Gastroesophageal sphincter (tissue), 4 donors: ENCODE measurements around the gene KRTAP19-1. TPM values are rescaled to one million over a fixed set of nuclear protein-coding genes. Genes with fewer than 3 reads are reported as not detected.

Source experiments
- ATAC-seq: fragments of 150-250 bp; one replicate; pipeline ENCODE4 v1.9.1; 2016; ENCODE audit warnings: mild to moderate bottlenecking, moderate library complexity
- H3K27ac ChIP-seq, 4 donors: fragments of 200-600 bp; sonication (generic) in 3 of 4; 1 replicate in 3 of 4; 2 replicates in 1 of 4; pipeline ENCODE4 v1.5.1; 2016 to 2019
- H3K27me3 ChIP-seq: fragments of 200-600 bp; sonication (generic); one replicate; pipeline ENCODE4 v1.5.1; 2019
- H3K36me3 ChIP-seq, 2 donors: fragments of 200-600 bp; sonication (generic); one replicate each; pipeline ENCODE4 v1.5.1; 2019; ENCODE audit warnings: control low read depth in 1 of 2
- H3K4me1 ChIP-seq, 3 donors: fragments of 200-600 bp; sonication (generic); 1 replicate in 2 of 3; 2 replicates in 1 of 3; pipeline ENCODE4 v1.5.1; 2016 to 2019; ENCODE audit warnings: control low read depth in 2 of 3
- H3K4me3 ChIP-seq, 2 donors: fragments of 200-600 bp; sonication (generic); one replicate each; pipeline ENCODE4 v1.5.1; 2019; ENCODE audit warnings: mild to moderate bottlenecking in 1 of 2, moderate library complexity in 1 of 2
- H3K9me3 ChIP-seq, 3 donors: fragments of 200-600 bp; sonication (generic); one replicate each; pipeline ENCODE4 v1.5.1; 2017 to 2019; ENCODE audit warnings: control low read depth in 2 of 3
- CTCF ChIP-seq, 4 experiments: fragments of 200-600 bp in 2 of 4; fragments of 450-650 bp in 2 of 4; sonication (generic) in 1 of 4; IDR thresholded peaks; one replicate each; pipeline ENCODE4 v1.5.1; 2017 to 2019; ENCODE audit warnings: antibody characterized with exemption in 4 of 4, mild to moderate bottlenecking in 2 of 4, moderate library complexity in 2 of 4
- EP300 ChIP-seq: sonication (generic); formaldehyde crosslinking; IDR thresholded peaks from one replicate; pipeline ENCODE4 v1.6.1; 2017; ENCODE audit warnings: antibody characterized with exemption, mild to moderate bottlenecking
- POLR2A ChIP-seq, 2 donors: fragments of 450-650 bp; IDR thresholded peaks; one replicate each; pipeline ENCODE4 v1.6.1; 2017; ENCODE audit warnings: antibody characterized with exemption in 2 of 2, mild to moderate bottlenecking in 2 of 2, moderate library complexity in 1 of 2
- POLR2AphosphoS5 ChIP-seq: sonication (generic); formaldehyde crosslinking; IDR thresholded peaks from one replicate; pipeline ENCODE4 v1.6.1; 2017; ENCODE audit warnings: antibody characterized with exemption
- whole genome bisulfite sequencing, 2 donors: methylation state at CpG; one replicate each; pipeline ENCODE4 v1.1.5; 2018; ENCODE audit warnings: low coverage in 1 of 2; 5-methylcytosine and 5-hydroxymethylcytosine counted together
- total RNA-seq, 4 donors: library from RNA; depleted of rRNA; stranded (reverse); fragments of >200 nt; gene quantifications; one replicate each; pipeline ENCODE4 v1.1.0, GENCODE V29; 2016

KRTAP19-1 gene
- total RNA-seq, 4 donors from 2014 or later = not detected

- Histone ChIP-seq H3K27ac (no peak overlapping the region), H3K9me3 (no peaks in the 10 kb centered on the region), H3K27me3 (no peaks in the 10 kb centered on the region), H3K4me1 (no peaks in the 10 kb centered on the region), H3K36me3 (no peaks in the 10 kb centered on the region), H3K4me3 (no peak overlapping the region)
- ATAC-seq = no peak
- TF ChIP-seq POLR2AphosphoS5 = no peak
- no peak for TF ChIP-seq EP300
- no peak for TF ChIP-seq POLR2A (IDR thresholded peaks at IDR 0.05)
- no peak for TF ChIP-seq CTCF (IDR thresholded peaks at IDR 0.05)
- WGBS, 2 donors = 11 to 80% methylated on average over 1 to 3 of the region's 3 CpGs
These were observed 2.2 kb downstream of the KRTAP19-1 start for GRCh38 chr21:30478004-30478403.

- ATAC-seq = no peak
- Histone ChIP-seq H3K9me3 (no peaks in the 10 kb centered on the region), H3K27ac (no peak overlapping the region), H3K4me3 (no peak overlapping the region), H3K27me3 (no peaks in the 10 kb centered on the region), H3K36me3 (no peaks in the 10 kb centered on the region), H3K4me1 (no peaks in the 10 kb centered on the region)
- 31 to 43% methylated on average over 4 to 5 of the region's 6 CpGs for WGBS, 2 donors
- TF ChIP-seq POLR2AphosphoS5 (no peak), POLR2A (IDR thresholded peaks at IDR 0.05) (no peak), CTCF (IDR thresholded peaks at IDR 0.05) (no peak), EP300 (no peak)
These were observed 11.1 kb downstream of the KRTAP19-1 start for GRCh38 chr21:30468900-30469714.

GRCh38 chr21:30463713-30464112 lies 16.5 kb downstream of the KRTAP19-1 start:
- Histone ChIP-seq H3K4me1 (no peaks in the 10 kb centered on the region), H3K4me3 (no peak overlapping the region), H3K9me3 (no peaks in the 10 kb centered on the region), H3K27ac (no peak overlapping the region), H3K27me3 (no peaks in the 10 kb centered on the region), H3K36me3 (no peaks in the 10 kb centered on the region)
- 28 to 78% methylated on average over 3 of the region's 3 CpGs for WGBS, 2 donors
- no peak for ATAC-seq
- TF ChIP-seq POLR2AphosphoS5 (no peak), POLR2A (IDR thresholded peaks at IDR 0.05) (no peak), EP300 (no peak), CTCF (IDR thresholded peaks at IDR 0.05) (no peak)

GRCh38 chr21:30448514-30448913 lies 31.7 kb downstream of the KRTAP19-1 start:
- H3K27ac ChIP-seq = no peak overlapping the region
- H3K4me3 ChIP-seq = no peak overlapping the region
- 79 to 90% methylated on average over 3 of the region's 3 CpGs for WGBS, 2 donors
- no peaks in the 10 kb centered on the region for H3K27me3 ChIP-seq
- ATAC-seq = no peak
- TF ChIP-seq EP300 = no peak
- no peak for TF ChIP-seq POLR2AphosphoS5
- no peak for TF ChIP-seq POLR2A (IDR thresholded peaks at IDR 0.05)
- TF ChIP-seq CTCF (IDR thresholded peaks at IDR 0.05) = no peak
- no peaks in the 10 kb centered on the region for H3K4me1 ChIP-seq
- no peaks in the 10 kb centered on the region for H3K36me3 ChIP-seq
- no peaks in the 10 kb centered on the region for H3K9me3 ChIP-seq

- no peak overlapping the region for H3K27ac ChIP-seq
- no peaks in the 10 kb centered on the region for H3K36me3 ChIP-seq
- no peaks in the 10 kb centered on the region for H3K4me1 ChIP-seq
- 38 to 45% methylated on average over 4 of the region's 4 CpGs for WGBS, 2 donors
- no peak overlapping the region for H3K4me3 ChIP-seq
- H3K9me3 ChIP-seq = no peaks in the 10 kb centered on the region
- no peak for TF ChIP-seq EP300
- TF ChIP-seq POLR2A (IDR thresholded peaks at IDR 0.05) = no peak
- TF ChIP-seq CTCF (IDR thresholded peaks at IDR 0.05) = no peak
- no peak for TF ChIP-seq POLR2AphosphoS5
- ATAC-seq = no peak
- H3K27me3 ChIP-seq = no peaks in the 10 kb centered on the region
These were observed 33.1 kb downstream of the KRTAP19-1 start for GRCh38 chr21:30447056-30447455.
